Gastroesophageal sphincter (tissue), 4 donors: Measurements from ENCODE around the gene EIF4A3. TPM values are rescaled to one million over a fixed set of nuclear protein-coding genes. Genes with fewer than 3 reads are reported as not detected.

Experiments used
- ATAC-seq: fragments of 150-250 bp; one replicate; pipeline ENCODE4 v1.9.1; 2016; ENCODE audit warnings: mild to moderate bottlenecking, moderate library complexity
- H3K27ac ChIP-seq, 4 donors: fragments of 200-600 bp; sonication (generic) in 3 of 4; 1 replicate in 3 of 4; 2 replicates in 1 of 4; pipeline ENCODE4 v1.5.1; 2016 to 2019
- H3K27me3 ChIP-seq: fragments of 200-600 bp; sonication (generic); one replicate; pipeline ENCODE4 v1.5.1; 2019
- H3K36me3 ChIP-seq, 2 donors: fragments of 200-600 bp; sonication (generic); one replicate each; pipeline ENCODE4 v1.5.1; 2019; ENCODE audit warnings: control low read depth in 1 of 2
- H3K4me1 ChIP-seq, 3 donors: fragments of 200-600 bp; sonication (generic); 1 replicate in 2 of 3; 2 replicates in 1 of 3; pipeline ENCODE4 v1.5.1; 2016 to 2019; ENCODE audit warnings: control low read depth in 2 of 3
- H3K4me3 ChIP-seq, 2 donors: fragments of 200-600 bp; sonication (generic); one replicate each; pipeline ENCODE4 v1.5.1; 2019; ENCODE audit warnings: mild to moderate bottlenecking in 1 of 2, moderate library complexity in 1 of 2
- H3K9me3 ChIP-seq, 3 donors: fragments of 200-600 bp; sonication (generic); one replicate each; pipeline ENCODE4 v1.5.1; 2017 to 2019; ENCODE audit warnings: control low read depth in 2 of 3
- EP300 ChIP-seq: sonication (generic); formaldehyde crosslinking; IDR thresholded peaks from one replicate; pipeline ENCODE4 v1.6.1; 2017; ENCODE audit warnings: antibody characterized with exemption, mild to moderate bottlenecking
- POLR2A ChIP-seq, 2 donors: fragments of 450-650 bp; IDR thresholded peaks; one replicate each; pipeline ENCODE4 v1.6.1; 2017; ENCODE audit warnings: antibody characterized with exemption in 2 of 2, mild to moderate bottlenecking in 2 of 2, moderate library complexity in 1 of 2
- POLR2AphosphoS5 ChIP-seq: sonication (generic); formaldehyde crosslinking; IDR thresholded peaks from one replicate; pipeline ENCODE4 v1.6.1; 2017; ENCODE audit warnings: antibody characterized with exemption
- WGBS, 2 donors: methylation state at CpG; one replicate each; pipeline ENCODE4 v1.1.5; 2018; ENCODE audit warnings: low coverage in 1 of 2; 5-methylcytosine and 5-hydroxymethylcytosine counted together
- total RNA-seq, 4 donors: library from RNA; depleted of rRNA; stranded (reverse); fragments of >200 nt; gene quantifications; one replicate each; pipeline ENCODE4 v1.1.0, GENCODE V29; 2016
- TF ChIP-seq, protein P1 (sequence below), 4 experiments: fragments of 200-600 bp in 2 of 4; fragments of 450-650 bp in 2 of 4; sonication (generic) in 1 of 4; IDR thresholded peaks; one replicate each; pipeline ENCODE4 v1.5.1; 2017 to 2019; ENCODE audit warnings: antibody characterized with exemption in 4 of 4, mild to moderate bottlenecking in 2 of 4, moderate library complexity in 2 of 4

Gene EIF4A3
- total RNA-seq, 4 donors from 2014 or later: 37.9 to 61.6 (median 49.0) TPM

DNA sequence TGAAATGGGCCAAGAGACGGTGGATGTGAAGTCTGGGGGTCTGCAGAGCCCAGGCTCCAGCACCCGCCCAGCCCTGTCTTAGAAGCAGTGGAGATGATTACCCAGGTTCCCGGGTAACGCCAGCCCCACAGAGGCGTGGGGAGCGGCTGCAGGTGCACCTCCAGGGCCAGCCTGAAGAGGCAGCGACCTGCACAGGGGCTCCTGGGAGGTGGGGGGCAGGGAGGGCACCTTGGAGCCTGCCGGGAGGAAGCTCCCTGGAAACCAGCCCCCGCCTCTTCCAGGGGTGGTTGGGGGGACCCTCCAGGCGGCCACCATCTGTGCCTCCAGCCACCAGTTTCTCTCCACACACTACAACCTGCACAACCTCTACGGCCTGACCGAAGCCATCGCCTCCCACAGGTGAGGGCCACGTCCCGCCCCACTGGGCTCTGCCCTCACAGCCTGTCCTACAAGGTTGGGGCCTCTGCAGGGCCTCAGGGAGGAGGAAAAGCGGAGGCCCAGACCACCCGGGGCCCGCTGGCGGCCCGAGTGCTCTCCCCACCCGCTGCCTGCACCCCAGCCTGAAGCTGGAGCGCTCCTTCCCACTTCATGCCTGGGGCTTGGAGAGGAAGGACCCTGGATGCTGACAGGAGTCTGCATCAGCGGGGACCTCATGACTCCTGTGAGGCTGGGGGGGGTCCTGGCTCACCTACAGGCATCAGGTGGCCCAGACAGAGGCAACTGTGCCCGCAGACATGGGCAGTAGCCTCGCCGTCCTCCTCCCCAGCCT lies 35.0 kb downstream of the EIF4A3 start:
- no peak overlapping the region for H3K4me3 ChIP-seq
- no peaks in the 10 kb centered on the region for H3K4me1 ChIP-seq
- no peaks in the 10 kb centered on the region for H3K9me3 ChIP-seq
- H3K27me3 ChIP-seq: no peaks in the 10 kb centered on the region
- peaks cover 0 to 66% of the 10 kb centered on the region in 2 donors for H3K36me3 ChIP-seq
- H3K27ac ChIP-seq: no peak overlapping the region
- no peak for ATAC-seq
- TF ChIP-seq EP300 (no peak), POLR2AphosphoS5 (no peak), POLR2A (IDR thresholded peaks at IDR 0.05) (no peak)
- TF ChIP-seq, protein P1, sequence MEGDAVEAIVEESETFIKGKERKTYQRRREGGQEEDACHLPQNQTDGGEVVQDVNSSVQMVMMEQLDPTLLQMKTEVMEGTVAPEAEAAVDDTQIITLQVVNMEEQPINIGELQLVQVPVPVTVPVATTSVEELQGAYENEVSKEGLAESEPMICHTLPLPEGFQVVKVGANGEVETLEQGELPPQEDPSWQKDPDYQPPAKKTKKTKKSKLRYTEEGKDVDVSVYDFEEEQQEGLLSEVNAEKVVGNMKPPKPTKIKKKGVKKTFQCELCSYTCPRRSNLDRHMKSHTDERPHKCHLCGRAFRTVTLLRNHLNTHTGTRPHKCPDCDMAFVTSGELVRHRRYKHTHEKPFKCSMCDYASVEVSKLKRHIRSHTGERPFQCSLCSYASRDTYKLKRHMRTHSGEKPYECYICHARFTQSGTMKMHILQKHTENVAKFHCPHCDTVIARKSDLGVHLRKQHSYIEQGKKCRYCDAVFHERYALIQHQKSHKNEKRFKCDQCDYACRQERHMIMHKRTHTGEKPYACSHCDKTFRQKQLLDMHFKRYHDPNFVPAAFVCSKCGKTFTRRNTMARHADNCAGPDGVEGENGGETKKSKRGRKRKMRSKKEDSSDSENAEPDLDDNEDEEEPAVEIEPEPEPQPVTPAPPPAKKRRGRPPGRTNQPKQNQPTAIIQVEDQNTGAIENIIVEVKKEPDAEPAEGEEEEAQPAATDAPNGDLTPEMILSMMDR (IDR thresholded peaks at IDR 0.05): no peak
- 70 to 81% methylated on average over 2 to 3 of the region's 26 CpGs for WGBS, 2 donors

DNA sequence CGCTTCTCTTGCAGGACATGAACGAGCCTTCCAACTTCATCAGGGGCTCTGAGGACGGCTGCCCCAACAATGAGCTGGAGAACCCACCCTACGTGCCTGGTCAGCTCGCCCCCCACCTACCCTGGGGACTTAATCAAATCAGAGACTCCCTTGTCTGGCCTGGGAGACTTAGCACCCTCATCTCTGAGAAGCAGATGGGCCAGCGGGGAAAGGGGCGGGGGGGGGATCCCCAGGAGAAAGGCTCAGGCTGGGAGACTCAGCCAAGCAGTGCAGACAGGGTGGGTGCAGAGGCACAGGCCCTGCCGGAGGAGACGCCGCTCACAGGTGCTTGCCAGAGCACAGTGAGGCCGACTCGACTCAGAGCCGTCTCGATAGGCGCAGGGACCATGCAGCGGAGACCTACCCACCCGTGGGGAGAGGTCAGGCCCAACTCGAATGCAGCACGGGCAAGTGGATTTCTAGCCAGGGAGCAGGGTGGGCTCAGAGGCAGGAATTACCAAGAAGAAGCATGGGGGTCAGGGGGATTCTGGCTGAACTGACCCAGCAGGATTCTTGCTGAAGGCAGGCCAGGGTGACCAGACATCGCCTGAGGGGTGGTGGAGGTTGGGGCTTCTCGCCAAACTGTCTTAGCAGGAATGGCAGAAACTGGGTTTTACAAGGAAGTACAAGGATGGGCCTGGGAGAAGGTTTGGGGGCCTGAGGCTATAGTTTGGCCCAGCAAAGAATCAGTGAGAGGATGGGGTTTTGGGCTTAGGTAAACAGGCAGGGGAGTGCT lies 35.8 kb downstream of the EIF4A3 start:
- Histone ChIP-seq H3K4me1 (no peaks in the 10 kb centered on the region), H3K36me3 (peaks cover 0 to 70% of the 10 kb centered on the region in 2 donors), H3K27ac (no peak overlapping the region), H3K27me3 (no peaks in the 10 kb centered on the region), H3K9me3 (no peaks in the 10 kb centered on the region), H3K4me3 (no peak overlapping the region)
- no peak for ATAC-seq
- 81 to 86% methylated on average over 7 to 8 of the region's 21 CpGs for WGBS, 2 donors
- TF ChIP-seq, protein P1 (IDR thresholded peaks at IDR 0.05): no peak
- TF ChIP-seq POLR2A (IDR thresholded peaks at IDR 0.05) (no peak), POLR2AphosphoS5 (no peak), EP300 (no peak)

DNA sequence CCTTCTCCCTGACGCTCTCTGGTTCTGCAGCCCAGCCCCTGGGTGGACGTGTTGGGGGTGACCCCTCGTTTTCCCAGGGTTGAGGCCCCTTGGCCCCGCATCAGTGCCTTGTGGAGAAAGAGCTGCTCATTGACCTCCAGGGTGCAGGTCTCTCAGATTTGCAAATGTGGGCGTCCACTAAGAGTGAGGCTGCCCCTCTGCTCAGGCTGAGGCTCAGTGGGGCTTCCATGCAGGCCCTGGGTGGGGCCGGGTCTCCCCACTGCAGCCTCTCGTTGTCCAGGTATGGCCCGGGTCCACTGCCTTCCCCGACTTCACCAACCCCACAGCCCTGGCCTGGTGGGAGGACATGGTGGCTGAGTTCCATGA lies 36.5 kb downstream of the EIF4A3 start:
- TF ChIP-seq POLR2AphosphoS5: no peak
- TF ChIP-seq, protein P1 (IDR thresholded peaks at IDR 0.05): no peak
- TF ChIP-seq EP300: no peak
- no peak for TF ChIP-seq POLR2A (IDR thresholded peaks at IDR 0.05)
- Histone ChIP-seq H3K4me1 (peaks cover 0 to 5% (median 0%) of the 10 kb centered on the region in 3 donors), H3K9me3 (no peaks in the 10 kb centered on the region), H3K27ac (no peak overlapping the region), H3K27me3 (no peaks in the 10 kb centered on the region), H3K36me3 (peaks cover 0 to 72% of the 10 kb centered on the region in 2 donors), H3K4me3 (no peak overlapping the region)
- ATAC-seq: no peak
- no CpG with 5 or more reads among the region's 9 CpGs for whole genome bisulfite sequencing, 2 donors

DNA sequence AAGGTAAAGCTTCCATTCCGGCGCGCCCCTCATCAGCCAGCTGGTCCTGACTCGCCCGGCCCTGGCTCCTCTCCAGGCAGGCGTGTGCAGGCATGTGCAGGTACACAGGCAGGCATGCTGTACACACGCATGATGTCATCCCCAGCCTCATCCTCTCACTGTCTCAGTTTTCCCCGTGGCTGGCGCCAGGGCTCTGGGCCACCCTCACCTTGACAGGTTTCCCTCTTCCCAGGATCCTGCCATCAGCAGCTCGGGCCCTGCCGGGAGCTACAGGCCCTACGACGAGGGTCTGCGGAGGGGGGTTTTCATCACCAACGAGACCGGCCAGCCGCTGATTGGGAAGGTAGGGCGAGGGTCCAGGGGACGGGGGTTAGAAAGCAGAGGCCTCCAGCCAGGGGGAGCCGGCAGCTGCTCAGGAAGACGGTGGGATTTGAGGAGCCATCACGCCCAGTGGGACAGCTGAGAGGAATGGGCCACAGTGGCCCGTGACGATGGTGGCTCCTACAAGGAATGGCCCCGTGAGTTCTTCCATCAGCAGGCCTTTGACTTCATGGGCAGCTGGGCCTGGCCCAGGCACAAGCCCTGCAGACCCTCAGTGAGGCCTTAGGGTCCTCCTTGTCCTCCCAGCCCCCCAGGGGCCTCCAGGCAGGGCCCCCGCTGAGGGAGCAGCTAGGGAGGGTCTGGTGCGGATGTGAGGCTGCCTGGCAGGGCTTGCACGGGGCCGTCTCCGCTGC lies 37.0 kb downstream of the EIF4A3 start:
- H3K4me3 ChIP-seq: no peak overlapping the region
- H3K4me1 ChIP-seq: peaks cover 0 to 5% (median 0%) of the 10 kb centered on the region in 3 donors
- TF ChIP-seq EP300 (no peak), POLR2A (IDR thresholded peaks at IDR 0.05) (no peak), POLR2AphosphoS5 (no peak)
- TF ChIP-seq, protein P1 (IDR thresholded peaks at IDR 0.05): no peak
- peaks cover 0 to 72% of the 10 kb centered on the region in 2 donors for H3K36me3 ChIP-seq
- no peaks in the 10 kb centered on the region for H3K27me3 ChIP-seq
- 78 to 86% methylated on average over 13 to 14 of the region's 30 CpGs for WGBS, 2 donors
- no peak for ATAC-seq
- no peak overlapping the region for H3K27ac ChIP-seq
- H3K9me3 ChIP-seq: no peaks in the 10 kb centered on the region
